ENCODE data around the gene SLC22A7. TPM values are rescaled to one million over a fixed set of nuclear protein-coding genes. Genes with fewer than 3 reads are reported as not detected.

The SLC22A7 gene, protein sequence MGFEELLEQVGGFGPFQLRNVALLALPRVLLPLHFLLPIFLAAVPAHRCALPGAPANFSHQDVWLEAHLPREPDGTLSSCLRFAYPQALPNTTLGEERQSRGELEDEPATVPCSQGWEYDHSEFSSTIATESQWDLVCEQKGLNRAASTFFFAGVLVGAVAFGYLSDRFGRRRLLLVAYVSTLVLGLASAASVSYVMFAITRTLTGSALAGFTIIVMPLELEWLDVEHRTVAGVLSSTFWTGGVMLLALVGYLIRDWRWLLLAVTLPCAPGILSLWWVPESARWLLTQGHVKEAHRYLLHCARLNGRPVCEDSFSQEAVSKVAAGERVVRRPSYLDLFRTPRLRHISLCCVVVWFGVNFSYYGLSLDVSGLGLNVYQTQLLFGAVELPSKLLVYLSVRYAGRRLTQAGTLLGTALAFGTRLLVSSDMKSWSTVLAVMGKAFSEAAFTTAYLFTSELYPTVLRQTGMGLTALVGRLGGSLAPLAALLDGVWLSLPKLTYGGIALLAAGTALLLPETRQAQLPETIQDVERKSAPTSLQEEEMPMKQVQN
- not detected in 2 replicates for total RNA-seq

DNA sequence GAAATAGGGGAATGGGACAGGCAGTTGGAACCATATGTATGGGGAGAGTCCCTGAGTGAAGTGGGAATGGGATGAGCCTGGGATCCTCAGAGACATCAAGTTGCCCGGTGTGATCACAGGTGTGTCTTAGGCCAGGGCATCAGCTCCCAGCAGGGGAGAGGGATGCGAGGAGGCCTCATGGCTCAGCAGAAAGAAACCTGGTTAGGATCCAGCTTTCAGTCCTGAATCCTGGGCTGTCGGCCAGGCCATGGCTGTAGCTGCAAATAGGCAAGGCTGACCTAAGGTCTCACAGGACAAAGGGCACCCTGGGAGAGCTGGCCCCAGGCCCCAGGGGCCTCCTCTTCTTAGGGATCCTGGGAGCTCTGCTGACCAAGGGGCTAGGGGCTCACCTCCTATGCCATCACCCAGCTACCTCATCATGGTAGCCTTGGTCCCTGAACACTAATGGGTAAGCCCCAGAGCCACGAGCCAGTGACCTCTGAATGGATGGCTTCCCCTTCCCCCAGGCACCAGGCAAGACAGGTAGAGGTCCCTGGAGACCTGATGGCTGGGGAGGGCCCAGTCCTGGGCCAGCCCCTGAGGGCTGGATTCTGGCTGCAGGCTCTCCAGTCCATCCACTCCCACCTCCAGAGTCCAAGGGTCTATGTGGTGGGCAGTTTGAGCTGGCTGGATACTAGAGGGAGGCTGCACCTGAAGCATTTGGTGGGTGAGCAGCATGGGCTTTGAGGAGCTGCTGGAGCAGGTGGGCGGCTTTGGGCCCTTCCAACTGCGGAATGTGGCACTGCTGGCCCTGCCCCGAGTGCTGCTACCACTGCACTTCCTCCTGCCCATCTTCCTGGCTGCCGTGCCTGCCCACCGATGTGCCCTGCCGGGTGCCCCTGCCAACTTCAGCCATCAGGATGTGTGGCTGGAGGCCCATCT is at the start of gene SLC22A7:
TSS of gene SLC22A7 (plus strand) at position 617 of the 921 bp plus-strand sequence. CDS start at position 716, 99 bp downstream.

DNA sequence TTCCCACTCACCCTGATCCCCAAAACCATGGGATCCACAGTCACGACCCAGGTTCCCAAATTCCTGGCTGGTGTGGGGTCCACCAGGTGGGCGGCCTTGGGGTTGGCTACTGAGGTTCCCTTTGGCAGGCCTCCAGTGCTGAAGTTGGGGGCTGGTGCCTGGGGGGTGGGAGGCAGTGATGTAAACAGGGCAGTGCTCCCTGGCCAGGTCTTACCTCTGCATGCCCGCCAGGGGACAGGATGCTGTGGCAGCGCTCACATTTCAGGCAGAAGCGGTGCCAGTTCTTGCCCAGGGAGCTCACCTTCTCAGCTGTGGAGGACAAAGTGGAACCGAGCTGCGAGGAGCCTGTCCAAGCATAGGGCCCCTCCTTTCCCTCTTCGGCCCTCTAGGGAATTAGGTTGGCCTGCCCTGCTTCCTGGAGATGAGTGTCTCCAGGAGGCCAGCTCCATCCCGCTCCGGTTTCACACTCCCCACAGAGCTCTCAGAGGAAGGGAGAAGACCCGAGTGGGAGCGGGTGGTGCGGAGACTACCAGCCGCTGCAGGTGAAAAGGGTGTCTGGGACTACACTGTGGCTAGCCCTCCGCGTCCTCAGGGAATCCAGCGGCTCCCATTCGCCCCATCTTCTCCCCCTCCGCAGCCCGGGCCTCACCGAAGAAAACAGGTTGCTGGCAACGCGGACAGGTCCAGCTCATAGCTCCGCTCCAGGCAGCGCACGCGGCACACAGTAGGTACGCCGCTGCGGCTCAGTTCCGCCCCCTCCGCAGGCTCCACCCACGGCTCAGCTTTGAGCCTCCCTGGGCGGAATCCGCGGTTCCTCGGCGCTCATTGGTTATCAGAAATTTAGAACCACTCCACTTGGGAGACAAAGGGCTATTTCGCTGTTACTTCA is 10.3 kb downstream of the SLC22A7 start, which contains the start of gene CRIP3:
TSS of gene CRIP3 (minus strand) at position 726 of the 889 bp plus-strand sequence. CDS start at position 692, 34 bp downstream.

Small RNA genes lying within 50 kb of the gene (small RNA-seq; reads per million reads assigned to genes)
- not detected for gene RPL12P47 (ENCODE audit: low replicate concordance)

Other genes starting within 250 kb of the SLC22A7 start
- 40.9 and 53.2 TPM in 2 replicates for gene CUL7, start 244.4 kb upstream of the SLC22A7 start, total RNA-seq
- gene MRPL2, start 238.8 kb upstream of the SLC22A7 start, total RNA-seq = 23.5 and 26.3 TPM in 2 replicates
- gene KLC4, start 238.6 kb upstream of the SLC22A7 start, total RNA-seq = 15.2 and 16.2 TPM in 2 replicates
- gene PTK7, start 221.9 kb upstream of the SLC22A7 start, total RNA-seq = 130 and 157 TPM in 2 replicates
- 32.6 and 57.4 TPM in 2 replicates for gene SRF, start 127.0 kb upstream of the SLC22A7 start, total RNA-seq
- 22.0 and 27.6 TPM in 2 replicates for gene CUL9, start 116.1 kb upstream of the SLC22A7 start, total RNA-seq
- gene DNPH1, start 68.8 kb upstream of the SLC22A7 start, total RNA-seq = 33.1 and 43.1 TPM in 2 replicates
- gene TTBK1, start 54.8 kb upstream of the SLC22A7 start, total RNA-seq = not detected in 2 replicates
- gene CRIP3, start 10.6 kb downstream of the SLC22A7 start, total RNA-seq = not detected in 2 replicates
- 9.2 and 15.3 TPM in 2 replicates for gene ZNF318, start 71.4 kb downstream of the SLC22A7 start, total RNA-seq
- gene ABCC10, start 129.3 kb downstream of the SLC22A7 start, total RNA-seq = 34.5 and 43.3 TPM in 2 replicates
- 0.44 and 0.57 TPM in 2 replicates for gene DLK2, start 157.3 kb downstream of the SLC22A7 start, total RNA-seq
- gene TJAP1, start 179.3 kb downstream of the SLC22A7 start, total RNA-seq = 19.2 and 19.3 TPM in 2 replicates
- 0.57 and 0.66 TPM in 2 replicates for gene LRRC73, start 212.1 kb downstream of the SLC22A7 start, total RNA-seq
- 110 and 115 TPM in 2 replicates for gene YIPF3, start 218.7 kb downstream of the SLC22A7 start, total RNA-seq
- 30.9 and 36.4 TPM in 2 replicates for gene POLR1C, start 218.8 kb downstream of the SLC22A7 start, total RNA-seq